PC-9 (cell line): ENCODE measurements around the gene LIN7C.

Experiments used
- EZH2 ChIP-seq: fragments of 200-600 bp; sonication (generic); IDR thresholded peaks from 2 replicates; pipeline ENCODE4 v1.8.0; 2017; ENCODE audit warnings: antibody characterized with exemption, low read depth
- TF ChIP-seq, protein P1 (sequence below): fragments of 200-600 bp; sonication (generic); conservative IDR thresholded peaks from 2 replicates; pipeline ENCODE4 v1.6.1; 2017; ENCODE audit warnings: mixed run types, antibody characterized with exemption, mild to moderate bottlenecking, moderate library complexity

DNA sequence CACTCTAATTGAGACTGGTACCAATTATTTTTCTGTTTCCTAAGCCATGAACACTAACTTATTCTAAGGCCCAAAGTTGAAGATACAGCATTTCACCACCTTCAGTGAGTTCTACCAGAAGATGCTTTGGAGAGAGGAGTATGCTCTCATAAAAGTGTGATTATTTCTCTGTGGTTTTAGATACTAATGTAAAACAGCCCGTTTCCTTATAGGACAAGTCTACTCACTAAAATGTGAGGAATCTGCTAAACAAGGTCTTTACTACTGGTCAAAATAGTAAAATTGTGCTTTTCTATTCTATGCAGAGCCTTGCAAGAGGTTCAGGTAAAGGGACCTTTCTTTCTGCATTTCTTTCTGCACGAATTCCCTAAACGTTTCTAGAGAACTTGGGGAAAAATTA, 36.4 kb downstream of the LIN7C start:
- TF ChIP-seq, protein P1, sequence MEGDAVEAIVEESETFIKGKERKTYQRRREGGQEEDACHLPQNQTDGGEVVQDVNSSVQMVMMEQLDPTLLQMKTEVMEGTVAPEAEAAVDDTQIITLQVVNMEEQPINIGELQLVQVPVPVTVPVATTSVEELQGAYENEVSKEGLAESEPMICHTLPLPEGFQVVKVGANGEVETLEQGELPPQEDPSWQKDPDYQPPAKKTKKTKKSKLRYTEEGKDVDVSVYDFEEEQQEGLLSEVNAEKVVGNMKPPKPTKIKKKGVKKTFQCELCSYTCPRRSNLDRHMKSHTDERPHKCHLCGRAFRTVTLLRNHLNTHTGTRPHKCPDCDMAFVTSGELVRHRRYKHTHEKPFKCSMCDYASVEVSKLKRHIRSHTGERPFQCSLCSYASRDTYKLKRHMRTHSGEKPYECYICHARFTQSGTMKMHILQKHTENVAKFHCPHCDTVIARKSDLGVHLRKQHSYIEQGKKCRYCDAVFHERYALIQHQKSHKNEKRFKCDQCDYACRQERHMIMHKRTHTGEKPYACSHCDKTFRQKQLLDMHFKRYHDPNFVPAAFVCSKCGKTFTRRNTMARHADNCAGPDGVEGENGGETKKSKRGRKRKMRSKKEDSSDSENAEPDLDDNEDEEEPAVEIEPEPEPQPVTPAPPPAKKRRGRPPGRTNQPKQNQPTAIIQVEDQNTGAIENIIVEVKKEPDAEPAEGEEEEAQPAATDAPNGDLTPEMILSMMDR: no peak
- no peak for TF ChIP-seq EZH2
